ENCODE measurements around the gene CARMIL1.

The CARMIL1 gene

GRCh38 chr6:25340431-25341202, 61.4 kb downstream of the CARMIL1 start:
- DNase-seq = no peak

DNA sequence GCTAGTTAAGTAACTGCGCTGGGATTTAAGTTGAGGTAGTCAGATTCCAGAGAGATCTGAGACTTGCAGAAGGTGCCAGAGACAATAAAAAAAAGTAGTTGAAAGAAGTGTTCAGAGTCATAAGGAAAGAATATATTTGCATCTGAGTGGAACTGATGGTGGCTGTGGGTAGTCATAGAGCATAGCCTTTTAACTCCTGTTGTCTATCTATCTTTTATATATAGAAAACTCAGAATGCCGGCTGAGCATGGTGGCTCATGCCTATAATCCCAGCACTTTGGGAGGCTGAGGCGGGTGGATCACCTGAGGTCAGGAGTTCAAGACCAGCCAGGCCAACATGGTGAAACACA, 62.0 kb downstream of the CARMIL1 start:
- DNase-seq = no peak

GRCh38 chr6:25341923-25342619, 62.9 kb downstream of the CARMIL1 start:
- DNase-seq = no peak

DNA sequence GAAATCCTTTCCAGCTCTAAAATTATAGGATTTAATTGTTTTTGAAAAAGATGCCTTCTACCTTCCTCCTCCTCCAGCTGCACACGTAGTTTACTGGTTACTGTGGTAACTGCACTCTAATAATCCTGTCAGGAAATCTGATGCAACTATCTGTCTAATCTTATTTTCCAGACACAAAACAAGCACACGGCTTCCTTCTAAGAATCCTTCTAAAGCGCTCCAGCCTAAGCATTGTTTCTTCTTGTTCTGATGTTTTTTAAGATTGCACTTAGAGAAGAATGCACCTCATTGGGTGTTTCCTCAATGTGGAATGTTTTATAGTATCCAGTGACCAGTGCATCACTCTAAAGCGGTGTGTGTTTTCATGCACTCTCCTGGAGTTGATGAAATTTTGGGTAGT, 63.6 kb downstream of the CARMIL1 start:
- DNase-seq = no peak

DNA sequence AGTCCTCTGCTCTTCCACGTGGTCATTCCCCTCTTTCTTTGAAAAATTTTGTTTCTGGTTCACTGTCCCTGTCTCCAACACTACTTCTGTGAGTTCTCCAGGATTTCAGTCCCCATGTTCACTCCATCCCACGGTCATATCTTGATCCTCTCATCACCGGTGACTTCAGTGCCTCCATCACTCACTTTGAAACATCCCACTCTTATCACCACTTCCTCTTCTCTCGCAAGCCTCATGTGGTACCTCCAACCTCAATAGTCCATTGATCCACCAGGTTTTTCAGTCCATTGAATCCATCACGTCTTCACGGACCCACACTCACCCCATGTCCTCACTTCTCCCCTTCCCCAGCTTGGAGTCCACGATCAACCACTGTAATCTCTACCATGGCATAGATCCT, 64.8 kb downstream of the CARMIL1 start:
- no peak for DNase-seq

DNA sequence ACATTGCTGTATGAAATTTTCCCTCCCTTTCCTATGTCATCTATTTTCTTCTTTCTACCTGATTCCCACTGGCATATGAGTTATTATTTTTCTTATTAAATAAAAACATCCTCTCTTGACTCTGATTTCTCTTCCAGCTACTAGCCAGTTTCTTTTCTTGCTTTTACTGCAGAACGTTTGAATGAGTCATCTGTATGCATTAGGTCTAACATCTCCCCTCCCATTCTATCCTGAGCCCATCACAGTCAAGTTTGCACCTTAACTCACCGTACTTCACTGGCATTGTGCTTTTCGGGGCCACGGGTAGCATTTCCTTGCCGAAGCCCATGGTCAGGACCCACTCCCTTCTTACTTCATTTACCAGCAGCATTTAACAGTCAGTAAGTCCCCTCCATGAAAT, 65.7 kb downstream of the CARMIL1 start:
- DNase-seq = no peak

DNA sequence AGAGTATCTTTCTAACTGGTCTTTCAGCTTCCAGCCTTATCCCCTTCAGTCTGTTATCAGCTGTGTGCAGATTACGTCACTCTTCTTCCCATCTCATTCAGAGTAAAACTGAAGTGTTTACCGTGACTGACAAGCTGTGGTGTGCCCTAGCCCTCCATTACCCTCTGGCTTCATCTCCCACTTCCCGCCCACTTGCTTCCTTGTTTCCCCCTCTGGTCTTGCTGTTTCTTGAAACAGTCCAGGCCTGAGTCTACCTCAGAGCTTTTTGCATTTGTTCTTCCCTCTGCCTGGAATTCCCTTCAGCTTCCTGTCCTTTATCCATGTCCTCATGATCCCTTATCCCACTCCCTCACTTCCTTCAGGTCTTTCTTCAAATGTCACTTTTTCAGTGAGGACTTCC, 66.9 kb downstream of the CARMIL1 start:
- no peak for DNase-seq

DNA sequence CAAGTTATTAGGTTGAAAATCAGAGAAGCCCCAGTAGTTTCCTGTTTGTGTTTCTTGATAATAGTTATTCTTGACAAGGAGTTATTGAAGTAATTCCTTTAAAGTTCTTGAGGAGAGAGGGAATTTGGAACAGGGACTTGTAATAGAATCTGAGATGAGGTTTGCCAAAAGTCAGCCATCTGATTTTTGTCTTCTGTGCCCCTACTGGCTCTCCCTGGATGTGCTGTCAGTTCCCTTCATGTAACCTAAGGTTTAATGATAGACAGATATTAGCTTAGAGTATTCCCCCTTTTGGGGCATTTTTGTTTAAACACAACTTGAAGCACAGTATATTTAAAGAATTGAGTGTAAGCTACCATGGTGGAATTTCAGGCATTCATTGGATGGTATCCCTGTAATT, 71.4 kb downstream of the CARMIL1 start:
- no peak for DNase-seq

DNA sequence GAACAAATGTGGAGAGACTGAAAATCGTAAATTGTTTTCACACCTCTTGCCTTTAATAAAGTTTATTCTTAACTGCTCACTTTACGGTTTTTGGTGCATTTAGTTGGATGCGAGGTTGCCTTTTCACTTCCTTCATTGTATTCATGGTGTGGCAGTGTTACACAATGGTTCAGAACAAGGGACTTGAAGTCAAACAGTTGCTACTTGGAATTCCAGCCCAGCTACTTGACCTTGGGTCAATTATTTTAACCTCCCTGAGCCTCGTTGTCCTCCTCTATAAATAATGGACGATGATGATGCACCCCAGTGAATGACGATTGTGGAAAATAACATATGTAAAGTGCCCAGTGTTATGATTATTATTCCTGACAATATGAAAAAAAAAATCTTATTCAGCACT, 72.3 kb downstream of the CARMIL1 start:
- no peak for DNase-seq

GRCh38 chr6:25352285-25352684, 73.1 kb downstream of the CARMIL1 start:
- no peak for DNase-seq

DNA sequence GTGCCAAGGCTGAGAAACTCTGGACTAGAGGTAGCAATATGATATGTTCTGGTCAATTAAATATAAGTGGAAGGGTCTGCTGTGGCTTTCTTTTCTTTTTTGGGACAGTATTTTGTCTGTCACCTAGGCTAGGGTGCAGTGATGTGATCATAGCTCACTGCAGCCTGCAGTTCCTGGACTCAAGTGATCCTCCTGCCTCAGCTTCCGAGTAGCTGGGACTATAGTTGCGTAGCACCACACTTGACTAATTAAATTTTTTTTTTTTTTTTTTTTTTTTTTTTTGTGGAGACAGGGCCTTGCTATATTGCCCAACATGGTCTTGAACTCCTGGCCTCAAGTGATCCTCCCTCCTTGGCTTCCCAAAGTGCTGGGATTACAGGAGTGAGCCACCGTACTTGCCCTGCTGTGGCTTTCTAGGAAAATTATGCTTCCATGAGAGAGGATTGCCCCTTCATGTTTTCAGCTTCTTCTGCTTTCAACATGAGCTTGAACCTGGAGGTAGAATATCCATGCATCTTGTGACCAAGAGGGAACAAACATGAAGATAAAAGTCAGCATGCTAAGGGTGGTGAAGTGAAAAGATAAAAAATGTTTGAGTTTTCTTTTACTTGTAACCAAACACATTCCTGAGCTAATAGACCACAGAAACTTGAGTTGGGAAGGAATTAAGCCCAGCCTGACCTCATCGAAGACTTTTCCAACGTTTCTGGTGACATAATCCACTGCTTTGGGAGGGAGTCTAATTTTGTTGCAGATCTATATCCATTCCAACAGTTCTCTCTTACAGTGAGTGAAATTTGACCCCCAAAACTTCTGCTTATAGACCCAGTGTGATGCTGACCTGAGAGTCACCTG, 75.1 kb downstream of the CARMIL1 start:
- DNase-seq = no peak

DNA sequence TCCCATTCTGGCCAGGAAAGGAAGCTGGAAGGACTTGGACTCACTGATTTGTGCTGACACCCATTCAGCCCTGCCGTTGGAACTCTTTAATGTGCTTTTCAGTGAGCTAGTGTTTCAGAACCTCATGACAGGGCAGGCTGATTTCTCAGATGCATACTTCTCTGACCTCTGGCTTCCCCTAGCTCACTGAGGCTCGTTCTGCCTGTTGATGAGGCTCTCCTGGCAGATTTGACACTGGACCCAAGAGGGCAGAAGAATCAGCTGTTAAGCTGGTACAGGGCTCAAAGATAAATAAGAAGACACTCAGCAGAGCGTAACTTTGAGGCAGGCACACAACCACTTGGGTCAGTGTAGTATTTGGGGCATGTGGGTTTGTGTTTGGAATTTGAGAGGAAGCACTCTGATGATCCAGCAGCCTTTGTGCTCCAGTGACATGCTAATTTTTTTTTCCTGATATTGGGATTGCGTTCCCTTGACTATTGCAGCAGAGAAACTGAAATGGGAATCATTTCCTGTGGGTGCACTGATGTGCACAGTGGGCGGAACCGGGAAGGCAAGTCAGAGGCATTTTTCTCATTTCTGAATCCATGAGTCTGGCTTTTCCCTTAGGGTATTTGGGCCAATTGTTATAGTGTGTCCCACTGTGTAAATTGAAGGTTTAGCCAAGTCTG, 80.2 kb downstream of the CARMIL1 start:
- DNase-seq = no peak

- no peak for DNase-seq
These were observed 80.7 kb downstream of the CARMIL1 start for GRCh38 chr6:25359891-25360290.

DNA sequence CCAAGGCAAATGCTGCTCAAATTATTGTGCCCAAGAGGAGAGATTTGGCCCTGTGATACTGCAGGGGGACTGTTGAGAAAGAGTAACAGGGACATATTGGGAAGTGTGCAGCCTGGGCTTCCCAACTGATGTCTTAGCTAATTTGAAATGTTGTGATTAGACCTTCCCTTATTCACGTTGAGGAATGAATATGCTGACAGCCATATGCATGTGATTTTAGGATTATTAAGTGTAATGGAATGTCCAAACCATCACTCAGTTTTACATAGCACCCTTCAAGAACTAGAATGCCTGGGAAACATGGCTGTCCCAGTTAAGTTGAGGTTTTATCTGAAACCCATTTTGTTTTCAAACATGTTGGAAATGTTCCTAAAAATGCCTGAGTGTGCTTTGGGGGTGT, 81.4 kb downstream of the CARMIL1 start:
- DNase-seq = no peak

GRCh38 chr6:25363427-25363826, 84.3 kb downstream of the CARMIL1 start:
- no peak for DNase-seq

GRCh38 chr6:25365154-25365553, 86.0 kb downstream of the CARMIL1 start:
- no peak for DNase-seq

DNA sequence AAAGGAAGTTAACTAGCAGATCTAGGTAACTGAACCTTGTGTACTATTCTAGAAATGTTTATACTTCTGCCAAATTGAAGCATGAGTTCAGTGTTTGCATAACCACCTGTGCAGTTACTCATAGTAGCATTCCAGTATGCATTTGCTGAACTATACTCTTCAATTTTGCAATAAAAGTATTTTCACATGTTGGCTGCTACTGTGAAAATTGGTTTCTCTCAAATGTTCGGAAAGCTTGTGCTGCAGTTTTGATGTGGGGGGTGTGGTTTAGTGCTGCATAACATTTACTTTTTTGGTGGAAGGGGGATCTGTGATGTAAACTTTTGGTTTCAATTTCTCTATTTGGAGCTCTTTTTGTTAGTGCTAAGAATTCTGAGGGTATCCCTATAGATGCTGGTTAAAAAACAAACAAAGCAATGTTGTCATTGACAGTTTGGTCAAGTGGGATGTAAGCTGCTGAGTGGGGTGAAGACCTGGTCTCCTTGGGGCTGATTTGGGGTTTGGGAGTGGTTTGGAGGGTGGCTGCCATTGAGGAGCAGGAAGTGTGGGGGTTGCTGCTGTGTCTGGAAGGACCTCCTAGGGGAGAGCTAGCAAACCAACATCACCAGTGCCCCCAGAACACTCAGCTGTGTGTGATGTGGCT, 87.8 kb downstream of the CARMIL1 start:
- DNase-seq = peak; percentile 19

DNA sequence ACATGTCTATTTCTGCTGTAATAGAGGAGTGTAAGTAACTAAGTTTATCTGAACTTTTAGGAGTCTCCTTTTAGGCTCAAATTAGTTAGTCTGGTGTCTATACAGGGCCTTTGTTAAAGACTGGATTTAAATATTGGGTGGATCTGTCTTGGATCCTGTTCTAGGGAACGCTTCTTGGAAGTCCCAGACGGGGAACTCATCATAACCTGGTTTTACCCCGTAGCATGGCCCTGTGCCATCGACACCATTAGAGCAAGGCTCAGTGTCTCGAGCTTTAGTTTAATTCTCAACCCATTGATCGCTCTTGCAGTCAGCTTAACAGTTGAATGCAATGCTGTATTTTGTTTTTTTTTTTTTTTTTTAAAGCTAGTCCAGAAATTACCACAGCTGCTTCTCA, 89.9 kb downstream of the CARMIL1 start:
- no peak for DNase-seq

- DNase-seq = no peak
These were observed 90.4 kb downstream of the CARMIL1 start for GRCh38 chr6:25369433-25370177.

DNA sequence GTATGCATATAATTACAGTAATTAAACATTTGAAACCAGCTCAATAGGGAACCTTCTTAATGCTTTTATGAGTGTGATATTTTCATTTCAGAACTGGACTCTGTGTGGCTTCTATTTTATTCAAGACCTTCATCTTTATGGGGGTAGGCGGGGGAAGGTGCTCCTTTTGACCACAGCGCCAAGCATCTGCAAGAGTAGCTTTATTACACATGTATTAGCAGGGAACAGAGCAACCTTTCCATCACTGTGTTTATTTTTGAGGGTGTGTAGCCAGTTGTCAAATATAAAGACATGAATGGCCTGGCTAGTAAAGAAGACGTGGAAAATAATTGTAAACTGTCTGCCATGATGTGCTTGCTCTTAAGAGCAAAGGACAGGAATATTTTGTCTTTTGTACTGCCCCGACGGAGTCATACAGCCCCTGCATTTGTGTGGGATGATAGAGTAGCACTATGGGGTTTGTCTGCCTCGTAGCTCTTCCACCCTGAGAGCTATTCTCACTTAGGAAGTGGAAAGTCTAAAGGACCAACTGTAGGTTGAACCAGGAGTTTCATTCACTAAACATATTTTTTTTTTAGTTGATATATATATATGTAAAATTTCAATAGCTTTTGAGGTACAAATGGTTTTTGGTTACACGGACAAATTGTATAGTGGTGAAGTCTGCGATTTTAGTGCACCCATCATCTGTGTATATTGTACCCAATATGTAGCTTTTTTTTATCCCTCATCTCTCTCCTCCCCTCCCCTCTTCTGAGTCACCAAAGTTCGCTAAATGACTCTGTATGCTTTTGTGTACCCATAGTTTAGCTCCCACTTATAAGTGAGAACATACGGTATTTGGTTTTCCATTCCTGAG, 91.2 kb downstream of the CARMIL1 start:
- DNase-seq = no peak

GRCh38 chr6:25371037-25371347, 91.8 kb downstream of the CARMIL1 start:
- DNase-seq = no peak
